ENCODE measurements around the gene MMP2. TPM values are rescaled to one million over a fixed set of nuclear protein-coding genes. Genes with fewer than 3 reads are reported as not detected.

Gene MMP2
- total RNA-seq, 1 experiment from 2014 or later: 311 TPM

DNA sequence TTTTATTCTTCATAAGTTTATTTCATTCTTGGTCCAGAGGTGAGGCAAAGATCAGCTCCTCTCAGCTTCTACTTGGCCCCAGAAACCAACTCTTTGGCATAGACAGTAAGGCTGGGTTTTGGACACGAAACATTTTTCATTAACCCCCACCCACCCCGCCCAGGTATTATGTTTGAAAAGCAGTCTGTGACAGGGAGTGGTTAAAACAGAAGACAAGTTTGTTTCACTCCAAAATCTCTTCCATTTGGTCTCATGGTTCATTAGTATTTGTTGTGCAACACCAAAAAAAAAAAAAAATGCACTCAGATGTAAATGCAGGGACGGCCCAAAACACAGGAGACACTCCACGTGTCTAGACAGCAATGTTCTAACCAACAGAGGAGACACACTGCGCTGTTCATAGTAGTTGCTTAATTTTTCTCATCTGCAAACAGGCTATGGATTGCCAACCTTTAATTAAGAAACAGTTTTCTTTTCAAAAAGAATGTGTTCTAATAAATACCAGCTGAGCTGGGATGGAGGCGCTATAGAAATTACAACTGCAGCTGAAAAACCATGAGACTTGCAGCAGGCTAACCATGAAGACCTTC is 39.8 kb upstream of the MMP2 start:
- TF ChIP-seq, protein P1, sequence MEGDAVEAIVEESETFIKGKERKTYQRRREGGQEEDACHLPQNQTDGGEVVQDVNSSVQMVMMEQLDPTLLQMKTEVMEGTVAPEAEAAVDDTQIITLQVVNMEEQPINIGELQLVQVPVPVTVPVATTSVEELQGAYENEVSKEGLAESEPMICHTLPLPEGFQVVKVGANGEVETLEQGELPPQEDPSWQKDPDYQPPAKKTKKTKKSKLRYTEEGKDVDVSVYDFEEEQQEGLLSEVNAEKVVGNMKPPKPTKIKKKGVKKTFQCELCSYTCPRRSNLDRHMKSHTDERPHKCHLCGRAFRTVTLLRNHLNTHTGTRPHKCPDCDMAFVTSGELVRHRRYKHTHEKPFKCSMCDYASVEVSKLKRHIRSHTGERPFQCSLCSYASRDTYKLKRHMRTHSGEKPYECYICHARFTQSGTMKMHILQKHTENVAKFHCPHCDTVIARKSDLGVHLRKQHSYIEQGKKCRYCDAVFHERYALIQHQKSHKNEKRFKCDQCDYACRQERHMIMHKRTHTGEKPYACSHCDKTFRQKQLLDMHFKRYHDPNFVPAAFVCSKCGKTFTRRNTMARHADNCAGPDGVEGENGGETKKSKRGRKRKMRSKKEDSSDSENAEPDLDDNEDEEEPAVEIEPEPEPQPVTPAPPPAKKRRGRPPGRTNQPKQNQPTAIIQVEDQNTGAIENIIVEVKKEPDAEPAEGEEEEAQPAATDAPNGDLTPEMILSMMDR (IDR thresholded peaks at IDR 0.05): no peak
- TF ChIP-seq SIN3A (IDR thresholded peaks at IDR 0.05; ENCODE audit: borderline replicate concordance, insufficient read depth, low read depth, low read length) (no peak), TCF7L2 (IDR thresholded peaks at IDR 0.05; ENCODE audit: low read depth, low read length) (no peak), POLR2AphosphoS5 (IDR thresholded peaks at IDR 0.05; ENCODE audit: low read depth, low read length) (no peak)
- TF ChIP-seq, protein P2, sequence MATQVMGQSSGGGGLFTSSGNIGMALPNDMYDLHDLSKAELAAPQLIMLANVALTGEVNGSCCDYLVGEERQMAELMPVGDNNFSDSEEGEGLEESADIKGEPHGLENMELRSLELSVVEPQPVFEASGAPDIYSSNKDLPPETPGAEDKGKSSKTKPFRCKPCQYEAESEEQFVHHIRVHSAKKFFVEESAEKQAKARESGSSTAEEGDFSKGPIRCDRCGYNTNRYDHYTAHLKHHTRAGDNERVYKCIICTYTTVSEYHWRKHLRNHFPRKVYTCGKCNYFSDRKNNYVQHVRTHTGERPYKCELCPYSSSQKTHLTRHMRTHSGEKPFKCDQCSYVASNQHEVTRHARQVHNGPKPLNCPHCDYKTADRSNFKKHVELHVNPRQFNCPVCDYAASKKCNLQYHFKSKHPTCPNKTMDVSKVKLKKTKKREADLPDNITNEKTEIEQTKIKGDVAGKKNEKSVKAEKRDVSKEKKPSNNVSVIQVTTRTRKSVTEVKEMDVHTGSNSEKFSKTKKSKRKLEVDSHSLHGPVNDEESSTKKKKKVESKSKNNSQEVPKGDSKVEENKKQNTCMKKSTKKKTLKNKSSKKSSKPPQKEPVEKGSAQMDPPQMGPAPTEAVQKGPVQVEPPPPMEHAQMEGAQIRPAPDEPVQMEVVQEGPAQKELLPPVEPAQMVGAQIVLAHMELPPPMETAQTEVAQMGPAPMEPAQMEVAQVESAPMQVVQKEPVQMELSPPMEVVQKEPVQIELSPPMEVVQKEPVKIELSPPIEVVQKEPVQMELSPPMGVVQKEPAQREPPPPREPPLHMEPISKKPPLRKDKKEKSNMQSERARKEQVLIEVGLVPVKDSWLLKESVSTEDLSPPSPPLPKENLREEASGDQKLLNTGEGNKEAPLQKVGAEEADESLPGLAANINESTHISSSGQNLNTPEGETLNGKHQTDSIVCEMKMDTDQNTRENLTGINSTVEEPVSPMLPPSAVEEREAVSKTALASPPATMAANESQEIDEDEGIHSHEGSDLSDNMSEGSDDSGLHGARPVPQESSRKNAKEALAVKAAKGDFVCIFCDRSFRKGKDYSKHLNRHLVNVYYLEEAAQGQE (IDR thresholded peaks at IDR 0.05; ENCODE audit: insufficient read depth in 1 of 2, low read depth in 2 of 2, low read length in 1 of 2): no peak

DNA sequence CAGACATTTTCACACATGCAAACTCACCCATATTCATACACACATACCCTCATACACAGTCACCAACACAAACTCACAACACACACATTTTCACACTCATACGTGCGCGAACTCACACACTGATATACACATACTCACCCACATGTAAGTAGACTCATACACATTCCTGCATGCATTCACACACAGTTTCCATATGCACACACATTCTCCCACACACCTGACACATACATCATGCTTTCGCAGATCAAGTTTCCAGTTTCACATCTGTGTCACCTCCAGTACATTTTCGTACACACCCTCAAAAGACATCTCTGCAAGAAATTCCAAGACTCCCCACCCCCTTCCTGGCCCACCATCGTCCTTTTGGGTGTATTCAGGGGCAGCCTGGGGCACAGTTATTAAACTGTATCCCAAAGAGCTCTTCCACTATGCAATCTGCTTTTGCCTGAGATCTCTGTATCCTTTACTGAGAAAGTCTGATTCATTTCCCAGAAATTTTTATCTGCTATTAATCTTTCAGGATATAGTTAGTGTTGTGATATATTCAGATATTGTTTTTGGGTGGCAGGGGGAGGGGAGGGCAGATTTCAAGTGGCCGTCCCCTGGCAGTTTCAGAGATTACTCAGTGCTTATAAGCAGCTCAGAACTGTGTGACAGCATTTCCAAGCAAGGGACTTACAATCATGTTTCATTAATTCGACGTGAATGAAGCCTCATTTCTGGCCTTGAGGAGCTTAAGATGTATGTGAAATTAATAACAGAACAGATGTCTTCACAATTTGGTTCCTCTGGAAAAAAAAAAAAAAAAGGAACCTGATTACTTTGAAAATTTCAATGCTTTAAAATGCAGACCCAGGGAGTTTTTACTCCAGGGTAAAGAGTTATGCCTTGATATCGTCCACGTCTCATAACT is 35.3 kb upstream of the MMP2 start:
- ATAC-seq (no peak), DNase-seq (ENCODE audit: low read depth, low spot score) (no peak)
- in situ Hi-C loops (cut with HindIII; ENCODE audit: low pct_unique_long_range_greater_than_20kb, low sequenced_read_pairs) (no loop called here), intact Hi-C loops (cut with micrococcal nuclease; ENCODE audit: unreplicated experiment) (no loop called here)
- no peaks in the 10 kb centered on the region for H3K36me3 ChIP-seq (ENCODE audit: control insufficient read depth, insufficient read depth, low read length)
- H3K27ac ChIP-seq (ENCODE audit: low read length): no peak overlapping the region
- no TSS peak for BruUV-seq (replicated peaks)
- no peak for TF ChIP-seq TCF7L2 (IDR thresholded peaks at IDR 0.05; ENCODE audit: low read depth, low read length)
- TF ChIP-seq, protein P1 (IDR thresholded peaks at IDR 0.05): no peak
- TF ChIP-seq, protein P2 (IDR thresholded peaks at IDR 0.05; ENCODE audit: insufficient read depth in 1 of 2, low read depth in 2 of 2, low read length in 1 of 2): no peak
- no peak for TF ChIP-seq SIN3A (IDR thresholded peaks at IDR 0.05; ENCODE audit: borderline replicate concordance, insufficient read depth, low read depth, low read length)
- TF ChIP-seq POLR2AphosphoS5 (IDR thresholded peaks at IDR 0.05; ENCODE audit: low read depth, low read length): no peak
- ChIA-PET POLR2A (no interaction called here), CTCF (no interaction called here)
- H3K4me1 ChIP-seq (ENCODE audit: control insufficient read depth, insufficient read depth, low read length): no peaks in the 10 kb centered on the region
- no peak overlapping the region for H3K4me3 ChIP-seq (ENCODE audit: low read depth in 2 of 2, low read length in 2 of 2)
- H3K9me3 ChIP-seq (ENCODE audit: control insufficient read depth, insufficient read depth, low read depth, low read length): no peaks in the 10 kb centered on the region
- H3K27me3 ChIP-seq (ENCODE audit: control insufficient read depth, insufficient read depth, low read length): no peaks in the 10 kb centered on the region

More for the DNA sequence above, 39.8 kb upstream of the MMP2 start:
- Histone ChIP-seq H3K9me3 (ENCODE audit: control insufficient read depth, insufficient read depth, low read depth, low read length) (no peaks in the 10 kb centered on the region), H3K27me3 (ENCODE audit: control insufficient read depth, insufficient read depth, low read length) (peaks cover 2% of the 10 kb centered on the region), H3K27ac (ENCODE audit: low read length) (no peak overlapping the region), H3K36me3 (ENCODE audit: control insufficient read depth, insufficient read depth, low read length) (no peaks in the 10 kb centered on the region), H3K4me1 (ENCODE audit: control insufficient read depth, insufficient read depth, low read length) (no peaks in the 10 kb centered on the region), H3K4me3 (ENCODE audit: low read depth in 2 of 2, low read length in 2 of 2) (no peak overlapping the region)
- POLR2A ChIA-PET: interaction anchor here (0.6 kb wide), 1 partner anchor 47 kb away, joined by 4 read pairs; no protein-coding TSS in a partner anchor
- no TSS peak for BruUV-seq (replicated peaks)
- intact Hi-C loops (cut with micrococcal nuclease; ENCODE audit: unreplicated experiment) (no loop called here), in situ Hi-C loops (cut with HindIII; ENCODE audit: low pct_unique_long_range_greater_than_20kb, low sequenced_read_pairs) (no loop called here)
- CTCF ChIA-PET: interaction anchor here (0.6 kb wide), 1 partner anchor 504 kb away, joined by 3 read pairs; no protein-coding TSS in a partner anchor
- ATAC-seq (no peak), DNase-seq (ENCODE audit: low read depth, low spot score) (no peak)
